Neural crest cell (in vitro differentiated cells): ENCODE results near the gene EXOC7. TPM values are rescaled to one million over a fixed set of nuclear protein-coding genes. Genes with fewer than 3 reads are reported as not detected.
A peak's percentile ranks its signal among the peaks of the same experiment; 100 is the strongest.

Source experiments
- DNase-seq: peaks from one replicate; pipeline ENCODE4 v3.0.0; 2021; ENCODE audit warnings: low read depth, mixed read lengths, low spot score
- H3K27ac Mint-ChIP-seq: one replicate; pipeline ENCODE4 v1.8.0; 2021; ENCODE audit warnings: mild to moderate bottlenecking, mixed read lengths; ENCODE audit not compliant: unreplicated experiment
- H3K27me3 Mint-ChIP-seq: 2 replicates; pipeline ENCODE4 v1.8.0; 2021; ENCODE audit warnings: low read depth, mild to moderate bottlenecking, mixed read lengths
- H3K36me3 Mint-ChIP-seq: 2 replicates; pipeline ENCODE4 v1.8.0; 2021; ENCODE audit warnings: low read depth, mild to moderate bottlenecking, mixed read lengths
- H3K4me1 Mint-ChIP-seq: 2 replicates; pipeline ENCODE4 v1.8.0; 2021; ENCODE audit warnings: mixed read lengths
- H3K4me3 Mint-ChIP-seq: one replicate; pipeline ENCODE4 v1.8.0; 2021; ENCODE audit warnings: mild to moderate bottlenecking, mixed read lengths
- H3K9me3 Mint-ChIP-seq: 2 replicates; pipeline ENCODE4 v1.8.0; 2021; ENCODE audit warnings: mixed read lengths
- CTCF ChIP-seq: fragments of 200-600 bp; sonication (generic); conservative IDR thresholded peaks from 2 replicates; pipeline ENCODE4 v1.5.0; 2021; ENCODE audit warnings: antibody characterized with exemption, mild to moderate bottlenecking
- total RNA-seq: library from RNA; stranded (reverse); gene quantifications from 2 replicates; pipeline ENCODE4 v1.2.1, GENCODE V29; 2021

EXOC7 gene
- total RNA-seq, 1 donor from 2014 or later = 195 TPM

- no peaks in the 10 kb centered on the region for H3K9me3 Mint-ChIP-seq
- peak overlapping the region; percentile 78 for H3K4me3 Mint-ChIP-seq
- H3K27ac Mint-ChIP-seq = no peak overlapping the region
- peaks cover 55% of the 10 kb centered on the region for H3K27me3 Mint-ChIP-seq
- H3K36me3 Mint-ChIP-seq = no peaks in the 10 kb centered on the region
- peaks cover 53% of the 10 kb centered on the region for H3K4me1 Mint-ChIP-seq
- TF ChIP-seq CTCF = no peak
- no peak for DNase-seq
Measured at GRCh38 chr17:76139801-76140660, 36.4 kb upstream of the EXOC7 start.

GRCh38 chr17:76138896-76139752, 35.5 kb upstream of the EXOC7 start:
- peaks cover 53% of the 10 kb centered on the region for H3K4me1 Mint-ChIP-seq
- peak overlapping the region; percentile 81 for H3K4me3 Mint-ChIP-seq
- no peaks in the 10 kb centered on the region for H3K36me3 Mint-ChIP-seq
- TF ChIP-seq CTCF = no peak
- H3K27me3 Mint-ChIP-seq = peaks cover 60% of the 10 kb centered on the region
- H3K27ac Mint-ChIP-seq = no peak overlapping the region
- DNase-seq = no peak
- H3K9me3 Mint-ChIP-seq = no peaks in the 10 kb centered on the region

GRCh38 chr17:76138234-76138895, 34.8 kb upstream of the EXOC7 start:
- Mint-ChIP-seq H3K9me3 (no peaks in the 10 kb centered on the region), H3K27ac (peak overlapping the region; percentile 95), H3K4me1 (peaks cover 55% of the 10 kb centered on the region), H3K4me3 (peak overlapping the region; percentile 81), H3K27me3 (peaks cover 68% of the 10 kb centered on the region), H3K36me3 (no peaks in the 10 kb centered on the region)
- peak; percentile 69 for DNase-seq
- no peak for TF ChIP-seq CTCF

- H3K27ac Mint-ChIP-seq = peak overlapping the region; percentile 95
- no peaks in the 10 kb centered on the region for H3K36me3 Mint-ChIP-seq
- DNase-seq = peak; percentile 43
- H3K27me3 Mint-ChIP-seq = peaks cover 75% of the 10 kb centered on the region
- no peaks in the 10 kb centered on the region for H3K9me3 Mint-ChIP-seq
- H3K4me3 Mint-ChIP-seq = peak overlapping the region; percentile 81
- TF ChIP-seq CTCF = no peak
- H3K4me1 Mint-ChIP-seq = peaks cover 52% of the 10 kb centered on the region
Measured at GRCh38 chr17:76137351-76138233, 34.0 kb upstream of the EXOC7 start.
